Neural cell (in vitro differentiated cells): ENCODE measurements around the gene PSD2.

Experiments used
- CTCF ChIP-seq: fragments of 450-650 bp; IDR thresholded peaks from 2 replicates; pipeline ENCODE4 v1.5.1; 2014; ENCODE audit warnings: antibody characterized with exemption, mild to moderate bottlenecking, moderate library complexity; ENCODE audit not compliant: poor library complexity, severe bottlenecking
- EP300 ChIP-seq: fragments of 450-650 bp; conservative IDR thresholded peaks from 2 replicates; pipeline ENCODE4 v1.6.1; 2014; ENCODE audit warnings: antibody characterized with exemption, mild to moderate bottlenecking, moderate library complexity; ENCODE audit not compliant: poor library complexity, severe bottlenecking
- EZH2 ChIP-seq: fragments of 200-600, 300-800 bp; shearing (Covaris generic), sonication (generic); IDR thresholded peaks from 2 replicates; pipeline ENCODE4 v1.6.1; 2014; ENCODE audit warnings: antibody characterized with exemption, low read length, borderline replicate concordance, mild to moderate bottlenecking; ENCODE audit not compliant: insufficient read depth, poor library complexity, severe bottlenecking
- MXI1 ChIP-seq: fragments of 450-650 bp; conservative IDR thresholded peaks from 2 replicates; pipeline ENCODE4 v1.6.1; 2014; ENCODE audit warnings: antibody characterized with exemption, mild to moderate bottlenecking; ENCODE audit not compliant: poor library complexity, severe bottlenecking
- POLR2AphosphoS5 ChIP-seq: IDR thresholded peaks from 2 replicates; pipeline ENCODE4 v1.6.1; 2012
- RAD21 ChIP-seq: fragments of 450-650 bp; conservative IDR thresholded peaks from 2 replicates; pipeline ENCODE4 v1.6.1; 2014; ENCODE audit warnings: antibody characterized with exemption, mild to moderate bottlenecking, moderate library complexity
- REST ChIP-seq: IDR thresholded peaks from 2 replicates; pipeline ENCODE4 v1.6.1; 2012; ENCODE audit warnings: borderline replicate concordance
- SMC3 ChIP-seq: fragments of 450-650 bp; conservative IDR thresholded peaks from 2 replicates; pipeline ENCODE4 v1.6.1; 2014; ENCODE audit warnings: antibody characterized with exemption, mild to moderate bottlenecking, moderate library complexity; ENCODE audit not compliant: poor library complexity
- TAF1 ChIP-seq: IDR thresholded peaks from 2 replicates; pipeline ENCODE4 v1.6.1; 2012; ENCODE audit warnings: low read depth

GRCh38 chr5:139861021-139861888 lies 65.6 kb downstream of the PSD2 start:
- TF ChIP-seq CTCF (no peak), REST (no peak), RAD21 (no peak), POLR2AphosphoS5 (no peak), EZH2 (no peak), TAF1 (no peak), EP300 (no peak), MXI1 (no peak), SMC3 (no peak)
